GM18526 (cell line): ENCODE results near the gene PHIP.

Experiments used
- POLR2A ChIP-seq: IDR thresholded peaks from 3 replicates; pipeline ENCODE4 v1.6.1; 2011; ENCODE audit not compliant: insufficient read length; ENCODE audit errors: extremely low read depth

The PHIP gene

DNA sequence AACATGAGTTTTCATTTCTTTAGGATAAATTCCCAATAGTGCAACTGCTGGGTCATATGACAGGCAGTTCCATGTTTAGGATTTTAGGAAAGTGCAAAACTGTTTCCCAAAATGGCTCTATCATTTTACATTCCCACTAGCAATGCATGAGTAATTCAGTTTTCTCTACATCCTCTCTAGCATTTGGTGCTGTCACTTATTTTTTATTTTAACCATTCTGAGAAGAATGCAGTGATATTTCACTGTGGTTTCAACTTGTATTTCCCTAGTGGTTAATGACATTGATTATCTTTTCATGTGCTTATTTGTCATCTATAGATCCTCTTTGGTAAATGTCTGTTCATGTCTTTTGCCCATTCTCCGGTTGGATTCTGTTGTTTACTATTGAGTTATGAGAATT lies 82.7 kb downstream of the PHIP start:
- no peak for TF ChIP-seq POLR2A

DNA sequence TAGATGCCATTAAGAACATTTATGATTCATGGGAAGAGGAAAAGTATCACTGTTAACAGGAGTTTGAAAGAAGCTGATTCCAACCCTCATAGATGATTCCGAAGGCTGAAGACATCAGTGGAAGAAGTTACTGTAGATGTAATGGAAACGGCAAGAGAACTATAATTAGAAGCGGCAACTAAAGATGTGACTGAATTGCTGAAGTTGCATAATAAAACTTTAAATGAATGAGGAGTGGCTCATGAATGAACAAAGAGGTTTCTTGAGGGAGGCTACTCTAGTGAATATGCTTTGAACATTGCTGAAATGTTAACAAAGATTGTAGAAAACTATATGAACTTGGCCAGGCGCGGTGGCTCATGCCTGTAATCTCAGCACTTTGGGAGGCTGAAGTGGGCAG lies 84.1 kb downstream of the PHIP start:
- no peak for TF ChIP-seq POLR2A

DNA sequence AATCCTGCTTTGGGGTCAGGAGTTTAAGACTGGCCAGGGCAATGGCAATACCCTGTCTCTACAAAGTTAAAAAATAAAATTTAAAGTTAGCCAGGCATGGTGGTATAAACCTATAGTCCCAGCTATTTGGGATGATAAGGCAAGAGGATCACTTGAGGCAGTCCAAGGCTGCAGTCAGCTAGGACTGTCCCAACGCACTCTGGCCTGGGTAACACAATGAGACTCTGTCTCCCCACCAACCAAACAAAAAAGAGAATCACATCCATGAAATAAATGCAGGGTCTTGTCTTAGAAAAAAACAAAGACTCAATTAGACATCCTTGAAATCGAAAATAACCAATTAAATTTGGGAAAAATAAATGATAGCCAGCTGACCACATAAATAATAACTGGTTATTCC lies 88.9 kb downstream of the PHIP start:
- no peak for TF ChIP-seq POLR2A

DNA sequence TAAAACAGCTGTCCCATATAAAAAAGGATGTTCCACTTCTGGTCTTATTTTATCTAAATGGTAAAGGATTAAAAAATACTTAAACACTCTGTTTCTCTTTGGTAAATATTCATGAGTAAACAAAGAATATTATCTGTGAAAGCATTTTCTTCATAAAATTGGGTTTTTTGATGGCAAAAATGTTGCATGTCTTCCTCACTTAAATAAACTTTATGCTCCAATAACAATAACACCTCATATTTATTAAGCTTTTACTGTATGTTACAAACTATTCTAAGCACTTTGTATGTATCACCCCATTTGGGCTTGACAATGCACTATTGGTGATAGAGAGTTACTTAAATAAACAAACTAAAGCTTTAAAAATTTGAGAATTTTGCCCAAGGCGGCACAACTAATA lies 91.9 kb downstream of the PHIP start:
- no peak for TF ChIP-seq POLR2A

DNA sequence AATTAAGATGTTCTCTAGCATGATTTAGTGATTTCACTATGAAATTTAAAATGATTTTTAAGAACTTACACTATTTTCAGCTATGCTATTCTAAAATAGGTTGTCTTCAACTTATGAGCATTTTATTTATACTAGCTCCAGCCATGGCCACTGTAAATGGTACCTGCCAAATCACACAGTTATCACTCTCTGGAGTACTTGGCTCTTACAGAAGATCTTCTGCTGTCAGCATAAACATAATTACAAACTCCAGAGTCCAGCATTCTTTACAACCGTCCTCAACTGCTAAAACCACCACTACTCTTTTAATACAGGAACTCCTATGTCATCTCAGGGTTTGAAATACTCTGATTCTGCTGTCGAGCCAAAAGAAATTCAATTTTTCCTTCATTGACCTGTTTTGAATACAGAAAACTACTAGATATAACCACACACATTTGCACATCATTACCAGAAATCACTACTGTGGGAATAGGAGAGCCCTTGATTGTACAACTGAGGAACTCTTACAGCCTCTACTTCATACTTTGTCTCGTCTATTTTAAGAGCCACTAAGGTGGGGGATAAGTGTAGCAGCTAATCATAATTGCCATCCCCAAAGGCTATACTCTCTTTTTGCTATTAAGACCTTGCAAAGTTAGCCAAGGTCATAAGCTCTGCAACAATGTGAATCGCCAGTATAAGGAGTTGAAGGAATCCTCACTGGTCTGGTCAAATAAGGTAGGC lies 93.7 kb downstream of the PHIP start:
- TF ChIP-seq POLR2A: no peak

DNA sequence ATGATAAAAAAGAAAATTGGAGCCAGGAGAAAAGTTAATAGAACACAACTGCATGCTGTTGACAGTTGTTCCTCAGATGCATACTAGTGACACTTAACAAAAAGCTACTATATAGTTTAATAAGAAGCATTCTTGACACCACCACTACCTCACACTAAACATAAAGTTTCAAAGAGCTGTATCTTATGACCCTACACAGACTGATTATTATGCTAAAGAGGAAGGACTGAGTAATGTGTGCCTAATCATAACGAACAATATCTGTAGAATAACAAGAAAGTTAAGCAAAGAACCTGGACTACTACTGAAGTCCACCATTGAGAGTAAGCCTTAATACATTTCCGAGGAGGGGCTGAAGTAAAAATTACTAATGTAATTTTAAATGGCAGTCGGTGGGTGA lies 110.9 kb downstream of the PHIP start:
- no peak for TF ChIP-seq POLR2A

DNA sequence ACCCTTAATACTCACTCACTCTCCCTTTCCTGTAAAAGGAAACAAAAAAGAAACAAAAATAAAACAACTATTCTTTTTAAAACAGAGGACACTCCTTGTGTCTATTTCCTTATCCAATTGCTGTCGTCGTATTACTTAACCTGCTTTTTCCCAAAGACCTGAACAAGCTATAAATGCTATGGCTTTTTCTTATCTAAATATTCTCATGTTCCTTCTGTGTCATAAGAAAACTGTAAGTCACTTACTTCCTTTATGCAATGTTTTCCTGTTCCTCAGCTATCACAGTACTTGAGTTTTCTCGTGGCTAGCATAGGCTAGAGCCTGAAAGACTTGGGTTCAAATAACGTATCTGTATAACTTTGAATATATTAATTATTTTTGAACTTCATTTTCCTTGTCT lies 111.5 kb downstream of the PHIP start:
- TF ChIP-seq POLR2A: no peak

DNA sequence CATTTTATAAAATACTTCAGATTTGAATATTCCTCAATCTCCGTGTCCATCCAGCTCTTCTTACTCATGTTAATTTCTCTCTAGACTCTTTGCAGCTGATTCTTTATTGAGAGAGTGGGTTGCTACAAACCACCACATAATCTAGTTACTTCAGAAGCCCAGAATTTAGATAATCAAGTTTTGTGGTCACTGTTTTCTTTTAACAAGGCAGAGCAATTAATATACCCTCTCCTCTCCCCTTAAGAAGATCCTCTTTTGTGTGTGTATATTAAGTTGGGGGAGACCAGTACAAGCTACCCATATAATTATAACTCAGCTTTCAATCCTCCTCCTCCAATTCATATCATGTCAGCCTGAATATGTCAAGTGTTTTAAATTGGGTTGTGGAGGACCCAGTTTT lies 115.6 kb downstream of the PHIP start:
- TF ChIP-seq POLR2A: no peak

DNA sequence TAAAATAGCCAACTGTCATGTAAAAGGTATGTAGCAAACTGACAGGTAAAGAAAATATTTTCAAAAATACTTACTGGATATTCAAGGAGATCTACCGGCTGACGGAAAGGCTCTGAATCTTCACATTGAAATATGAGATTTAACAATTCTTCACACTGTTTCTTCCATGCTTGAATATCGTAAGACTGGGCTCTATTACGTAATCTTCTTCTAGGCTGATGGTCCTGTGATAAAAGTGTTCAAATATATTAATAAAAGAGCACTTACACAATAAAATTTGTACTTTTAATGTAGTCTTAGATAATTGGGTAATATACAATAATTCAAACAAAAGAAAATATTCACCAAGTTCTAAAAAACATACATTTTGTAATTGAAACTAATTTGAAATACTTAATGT lies 123.3 kb downstream of the PHIP start:
- TF ChIP-seq POLR2A: no peak

DNA sequence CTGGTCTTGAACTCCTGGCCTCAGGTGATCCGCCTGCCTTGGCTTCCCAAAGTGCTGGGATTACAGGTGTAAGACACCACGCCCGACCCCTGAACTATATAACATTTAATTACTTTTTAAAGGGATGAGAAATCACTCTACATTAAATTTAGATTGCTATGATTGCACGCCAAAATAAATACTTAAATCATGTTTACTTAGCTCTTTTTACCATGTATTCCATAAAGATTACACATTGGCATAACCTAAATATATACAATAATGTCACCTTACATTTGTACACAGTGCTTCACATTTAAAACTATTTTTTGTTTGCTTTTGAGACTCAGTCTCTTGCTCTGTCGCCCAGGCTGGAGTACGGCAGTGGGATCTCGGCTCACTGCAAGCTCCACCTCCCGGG lies 124.3 kb downstream of the PHIP start:
- TF ChIP-seq POLR2A: no peak

DNA sequence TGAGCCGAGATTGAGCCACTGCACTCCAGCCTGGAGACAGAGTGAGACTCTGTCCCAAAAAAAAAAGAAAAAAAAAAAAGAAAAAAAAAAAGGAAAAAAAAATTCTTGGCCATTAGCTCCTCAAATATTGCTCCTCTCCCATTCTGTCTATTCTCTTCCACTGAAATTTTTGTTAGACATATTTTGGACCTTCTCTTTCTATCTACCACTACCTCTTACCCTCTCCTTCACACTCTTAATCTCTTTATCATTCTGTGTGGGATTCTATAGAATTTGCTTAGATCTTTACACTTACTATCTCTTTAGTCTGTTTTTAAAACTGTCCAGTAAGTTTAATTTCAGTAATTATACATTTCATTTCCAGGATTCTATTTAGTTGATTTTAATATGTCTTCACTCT lies 125.7 kb downstream of the PHIP start:
- TF ChIP-seq POLR2A: no peak

DNA sequence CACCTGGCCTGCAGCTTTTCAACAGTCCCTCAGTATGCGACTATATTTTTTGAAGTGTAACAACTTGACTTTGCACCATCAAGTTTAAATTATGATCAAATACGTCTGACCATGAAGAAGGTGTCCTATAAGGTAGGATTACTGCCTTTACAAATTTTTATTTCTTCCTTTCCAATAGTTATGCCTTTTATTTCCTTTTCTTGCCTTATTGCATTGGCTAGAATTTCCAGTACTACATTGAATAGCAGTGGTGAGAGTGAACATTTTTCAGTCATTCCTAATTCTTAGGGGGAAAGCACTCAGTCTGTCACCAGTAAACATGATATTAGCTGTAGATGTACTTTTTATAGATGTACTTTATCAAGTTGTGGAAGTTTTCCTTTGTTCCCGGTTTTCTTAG lies 129.3 kb downstream of the PHIP start:
- no peak for TF ChIP-seq POLR2A

DNA sequence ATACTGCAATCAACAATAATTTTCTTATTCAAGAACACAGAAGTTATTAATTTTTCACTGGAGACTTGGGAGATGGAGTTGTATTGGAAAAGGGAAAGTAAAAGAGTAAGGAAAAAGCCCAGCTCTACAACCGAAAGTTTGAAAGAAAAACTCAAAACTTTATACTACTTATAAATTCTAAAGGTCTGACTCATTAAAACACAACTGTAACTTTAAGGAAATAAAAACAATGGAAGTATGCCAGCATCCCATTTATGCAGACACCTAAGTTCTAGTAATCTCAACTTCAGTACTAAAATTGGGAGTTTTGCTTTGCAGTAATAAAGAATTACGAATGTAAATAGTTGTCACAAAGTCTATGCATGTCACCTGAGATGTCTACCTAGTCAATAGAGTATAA lies 130.1 kb downstream of the PHIP start:
- no peak for TF ChIP-seq POLR2A

DNA sequence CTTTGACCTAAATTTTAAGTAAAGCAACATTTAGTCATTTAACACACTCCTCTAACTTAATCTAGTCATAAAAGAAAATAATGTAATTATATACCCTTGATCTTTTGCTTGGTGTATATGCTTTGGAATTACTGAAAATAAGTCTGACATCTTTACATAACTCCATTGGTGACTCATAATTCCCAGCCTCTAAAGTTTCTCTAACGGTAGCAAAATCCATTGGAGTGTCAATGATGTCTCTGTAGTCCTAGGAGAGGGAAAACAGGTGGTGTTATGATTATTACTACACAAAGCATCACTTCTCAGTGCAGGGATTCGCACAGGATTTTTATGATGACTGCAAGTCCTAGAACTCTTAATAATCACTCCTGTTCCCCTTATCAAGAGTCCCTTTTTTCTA lies 130.5 kb downstream of the PHIP start:
- TF ChIP-seq POLR2A: no peak

DNA sequence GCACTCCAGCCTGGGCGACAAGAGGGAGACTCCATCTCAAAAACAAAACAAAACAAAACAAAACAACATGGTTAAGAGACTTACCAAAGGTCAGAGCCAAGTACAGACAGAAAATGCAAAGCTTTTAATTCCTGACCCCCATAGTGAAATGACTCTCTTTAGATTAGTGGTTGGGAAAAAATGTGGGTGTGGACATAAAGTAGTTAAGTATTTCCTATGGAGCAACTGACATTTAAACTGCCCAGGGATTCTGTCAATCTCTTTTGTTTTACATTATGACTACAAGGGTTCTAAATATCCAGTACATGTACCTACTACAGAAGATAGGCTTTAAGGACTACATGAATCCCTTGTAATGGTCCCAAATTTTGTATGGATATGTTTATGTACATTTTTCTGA lies 135.6 kb downstream of the PHIP start:
- TF ChIP-seq POLR2A: no peak

DNA sequence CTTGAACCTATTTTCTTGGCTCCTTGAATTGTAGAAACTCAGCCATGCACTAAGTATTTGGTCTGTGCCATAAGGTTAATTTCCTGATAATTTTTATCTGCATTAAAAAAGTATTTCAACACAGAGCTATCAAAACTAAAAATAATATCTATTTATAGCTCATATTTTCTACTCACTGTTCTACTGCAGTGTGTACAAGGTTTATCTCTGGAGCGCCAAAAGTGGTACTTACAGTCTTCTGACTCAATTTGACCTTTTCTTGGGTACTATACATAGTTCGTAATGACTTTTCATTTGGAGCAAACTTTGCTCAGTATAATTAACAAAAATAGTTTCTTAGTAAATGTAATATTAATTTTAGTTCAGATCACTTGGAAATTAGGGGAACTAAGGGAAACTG lies 141.5 kb downstream of the PHIP start:
- no peak for TF ChIP-seq POLR2A

DNA sequence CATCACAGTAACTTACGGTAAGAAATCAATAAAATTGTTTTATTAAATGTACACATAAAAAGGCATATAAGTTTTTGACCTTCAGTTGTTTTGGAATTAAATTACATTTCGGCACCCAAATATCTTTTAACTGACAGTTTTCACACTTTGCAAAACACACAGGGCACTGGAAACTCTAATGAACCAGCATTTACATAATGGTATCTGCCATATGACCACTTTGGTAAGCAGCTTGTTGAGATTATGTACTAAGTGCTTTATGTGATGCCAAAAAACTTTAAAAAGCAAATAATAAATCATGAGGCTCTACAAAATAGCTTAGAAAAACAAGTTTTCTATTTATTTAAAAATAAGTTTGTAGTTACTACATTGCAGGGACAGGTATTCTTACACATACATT lies 142.5 kb downstream of the PHIP start:
- no peak for TF ChIP-seq POLR2A

DNA sequence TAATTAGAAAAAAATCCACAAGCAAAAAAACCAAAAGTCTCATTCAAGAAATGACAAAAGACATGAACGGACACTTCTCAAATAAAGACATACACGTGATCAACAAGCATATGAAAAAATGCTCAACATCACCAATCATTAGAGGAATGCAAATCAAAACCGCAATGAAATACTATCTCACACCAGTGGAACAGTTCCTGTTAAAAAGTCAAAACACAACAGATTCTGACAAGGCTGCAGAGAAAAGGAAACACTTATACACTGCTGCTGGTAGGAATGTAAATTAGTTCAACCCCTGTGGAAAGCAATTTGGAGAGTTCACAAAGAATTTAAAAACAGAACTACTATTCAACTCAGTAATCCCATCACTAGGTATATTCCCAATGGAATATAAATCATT lies 152.7 kb downstream of the PHIP start:
- no peak for TF ChIP-seq POLR2A

DNA sequence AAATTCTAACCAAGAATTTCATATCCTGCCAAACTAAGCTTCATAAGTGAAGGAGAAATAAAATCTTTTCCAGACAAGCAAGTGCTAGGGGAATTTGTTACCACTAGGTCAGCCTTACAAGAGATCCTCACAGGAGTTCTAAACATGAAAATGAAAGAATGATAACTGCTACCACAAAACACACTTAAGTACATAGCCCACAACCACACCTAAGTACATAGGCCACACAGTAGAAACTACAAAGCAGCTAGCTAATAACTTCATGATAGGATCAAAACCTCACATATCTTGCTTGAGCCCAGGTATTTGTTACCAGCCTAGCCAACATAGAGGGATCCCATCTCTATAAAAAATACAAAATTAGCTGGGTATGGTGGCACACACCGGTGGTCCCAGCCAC lies 160.3 kb downstream of the PHIP start:
- TF ChIP-seq POLR2A: no peak

DNA sequence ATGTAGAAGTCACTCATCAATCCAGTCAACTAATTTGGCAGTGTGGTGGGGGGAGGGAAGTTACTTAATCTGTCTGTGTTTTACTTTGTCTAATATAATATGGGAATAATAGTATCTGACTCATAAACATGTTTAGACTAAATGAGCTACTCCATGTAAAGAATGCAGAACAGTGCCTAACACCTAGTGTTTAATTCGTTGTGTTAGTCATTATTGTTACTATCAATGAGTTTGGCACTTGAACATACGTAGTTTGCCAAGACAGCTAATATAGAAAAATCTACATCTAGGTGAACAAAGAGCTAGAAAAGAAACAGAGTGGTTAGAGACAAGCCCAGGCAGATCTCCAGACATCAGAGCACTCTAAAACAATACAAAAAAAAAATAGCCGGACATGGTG lies 161.6 kb downstream of the PHIP start:
- TF ChIP-seq POLR2A: no peak
